Stimulated activated CD8-positive, alpha-beta memory T cell treated with anti-CD3 and anti-CD28 coated beads, Interleukin-15, amount 100 ng/mL, for 1 hour (primary cell): ENCODE measurements around the gene FRYL.
"Not testable (repeated sequence)": the region's sequence is repeated elsewhere in the genome, so short reads cannot be mapped to it uniquely, and the experiment has no call there.

Experiments used
- DNase-seq: peaks from one replicate; pipeline ENCODE4 v3.0.0-alpha.2; 2020; ENCODE audit warnings: low read depth

The FRYL gene

GRCh38 chr4:48697516-48697915 is 82.6 kb downstream of the FRYL start:
- not testable (repeated sequence) for DNase-seq

GRCh38 chr4:48694824-48695223 is 85.3 kb downstream of the FRYL start:
- DNase-seq = no peak

DNA sequence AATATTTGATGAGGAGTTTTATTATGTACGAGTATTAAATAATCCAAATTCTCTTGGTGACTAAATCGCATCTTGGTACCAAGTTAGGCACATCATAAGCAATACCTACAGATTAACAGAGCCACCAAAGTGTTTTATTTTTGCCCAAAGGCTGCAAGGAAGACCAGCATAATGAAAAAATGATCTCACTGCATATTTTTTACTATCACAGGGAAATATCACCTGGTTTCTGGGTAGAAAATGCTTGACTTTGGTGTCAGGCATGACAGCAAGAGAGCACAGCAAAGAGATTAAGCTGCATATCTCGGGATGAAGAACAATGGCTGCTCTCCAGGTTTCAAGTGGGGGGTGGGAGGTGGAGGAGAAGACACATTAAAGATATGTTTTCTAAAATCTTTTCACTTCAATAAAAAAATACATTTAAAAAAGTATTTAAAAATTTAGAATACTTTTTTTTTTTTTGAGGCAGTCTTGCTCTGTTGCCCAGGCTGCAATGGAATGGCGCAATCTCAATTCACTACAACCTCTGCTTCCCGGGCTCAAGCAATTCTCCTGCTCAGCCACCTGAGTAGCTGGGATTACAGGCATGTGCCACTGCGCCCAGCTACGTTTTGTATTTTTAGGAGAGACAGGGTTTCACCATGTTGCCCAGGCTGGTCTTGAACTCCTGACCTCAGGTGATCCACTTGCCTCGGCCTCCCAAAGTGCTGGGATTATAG is 86.1 kb downstream of the FRYL start:
- no peak for DNase-seq

DNA sequence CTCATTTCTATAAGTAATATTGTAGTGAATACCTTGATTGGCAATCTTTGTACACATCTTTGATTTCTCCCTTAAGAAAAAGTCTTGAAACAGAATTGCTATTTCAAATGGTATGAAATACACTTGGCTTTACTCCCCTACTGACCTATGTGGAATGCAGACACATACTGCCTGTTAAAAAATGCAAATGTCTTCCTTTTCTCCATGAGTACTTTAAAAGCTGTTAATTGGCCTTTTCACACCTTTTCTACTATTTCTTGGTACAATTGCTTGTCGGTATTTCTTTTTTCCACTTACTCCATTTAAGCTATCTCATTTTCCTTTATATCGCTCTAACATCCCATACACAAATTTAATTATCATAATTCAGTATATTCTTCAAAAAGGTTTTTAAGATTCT is 87.2 kb downstream of the FRYL start:
- DNase-seq = no peak

GRCh38 chr4:48692044-48692443 is 88.0 kb downstream of the FRYL start:
- DNase-seq = no peak

DNA sequence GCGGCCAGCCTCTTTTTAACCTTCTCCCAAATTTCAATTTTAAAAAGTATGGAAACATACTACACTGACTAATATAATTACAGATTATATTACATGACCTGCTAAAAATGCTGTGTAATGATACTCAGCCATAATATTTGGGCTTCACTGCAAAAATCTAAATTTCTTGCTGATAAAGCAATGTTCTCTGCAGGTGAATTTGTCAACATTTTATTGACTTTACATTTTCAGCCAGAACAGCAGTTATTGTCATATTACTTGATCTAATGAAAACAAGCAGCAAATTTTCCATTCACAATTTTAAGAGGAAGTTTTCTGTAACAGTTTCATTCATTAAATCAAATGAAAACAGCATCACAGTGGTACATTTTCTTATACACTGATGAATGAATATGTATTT is 91.1 kb downstream of the FRYL start:
- DNase-seq = no peak

DNA sequence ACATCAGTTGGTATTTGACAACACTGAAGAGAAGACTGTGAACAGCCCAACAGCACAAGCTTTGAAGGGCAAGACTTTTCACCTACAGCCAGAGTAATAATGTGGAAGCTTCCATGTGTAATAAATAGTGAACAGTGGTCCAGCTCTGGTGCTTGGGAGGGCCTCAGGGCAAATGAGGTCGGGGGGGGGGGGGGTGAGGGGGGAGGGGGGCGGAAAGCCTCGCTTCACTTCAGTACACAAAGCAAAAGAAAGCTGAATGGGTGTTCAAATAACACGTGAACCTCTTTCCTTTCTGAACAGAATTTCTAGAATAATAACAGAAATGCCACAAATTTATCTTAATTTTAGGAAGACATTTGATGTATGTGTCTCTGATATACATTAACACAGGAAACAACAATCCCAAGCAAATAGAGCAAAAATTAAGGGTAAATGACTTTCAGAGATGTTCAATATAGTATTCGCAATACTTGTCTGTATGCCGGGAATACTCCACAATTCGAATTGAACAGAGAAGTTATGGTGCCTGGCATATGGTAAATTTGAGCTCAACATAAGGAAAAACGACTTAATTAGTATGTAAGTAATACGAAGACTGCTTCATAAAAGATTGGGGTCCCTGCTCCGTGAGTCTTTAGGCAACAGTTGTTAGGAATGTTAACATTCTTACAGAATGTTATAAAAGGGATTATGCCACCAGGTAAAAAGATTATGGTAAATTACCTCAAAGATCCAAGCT is 92.6 kb downstream of the FRYL start:
- DNase-seq = no peak

GRCh38 chr4:48686369-48686768 is 93.7 kb downstream of the FRYL start:
- DNase-seq = no peak

GRCh38 chr4:48683784-48684666 is 96.1 kb downstream of the FRYL start:
- DNase-seq = no peak

- DNase-seq = not testable (repeated sequence)
These were observed 97.2 kb downstream of the FRYL start for GRCh38 chr4:48682870-48683269.

DNA sequence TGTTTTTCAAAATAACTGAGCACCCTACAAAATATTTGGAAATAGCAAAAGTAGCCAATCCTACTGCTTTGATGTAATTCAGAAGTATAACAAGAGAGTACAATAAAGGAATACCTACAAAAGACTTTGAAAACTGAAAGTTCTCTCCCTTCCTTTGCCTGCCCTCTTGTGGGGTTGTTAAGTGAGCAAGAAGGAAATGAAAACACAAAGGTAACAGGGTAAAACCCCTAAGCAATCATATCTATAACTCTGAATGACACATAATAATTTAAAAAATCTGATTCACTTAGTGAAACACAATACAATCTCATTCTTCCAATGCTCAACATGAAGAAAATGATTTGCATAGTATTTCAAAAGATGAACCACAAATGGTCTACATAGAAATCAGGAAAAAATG is 98.2 kb downstream of the FRYL start:
- DNase-seq = no peak

GRCh38 chr4:48680848-48681568 is 99.1 kb downstream of the FRYL start:
- DNase-seq = no peak

DNA sequence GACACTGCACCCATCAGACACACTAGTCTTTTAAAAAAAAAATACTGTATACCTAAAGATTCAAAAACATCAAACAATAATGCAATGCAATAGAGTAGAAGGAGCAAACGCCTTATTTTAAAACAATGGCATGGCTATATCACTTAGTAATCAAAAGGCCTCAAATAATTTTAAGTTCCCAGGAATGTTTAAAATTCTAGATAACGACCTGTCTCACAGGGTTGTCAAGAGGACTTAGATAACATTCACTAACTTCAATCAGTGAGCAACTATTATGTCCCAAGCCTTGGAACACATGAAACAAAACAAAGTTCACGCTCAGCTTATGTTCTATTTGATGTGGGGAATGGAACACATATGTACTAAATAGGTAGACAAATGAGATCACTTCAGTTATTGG is 106.5 kb downstream of the FRYL start:
- no peak for DNase-seq

DNA sequence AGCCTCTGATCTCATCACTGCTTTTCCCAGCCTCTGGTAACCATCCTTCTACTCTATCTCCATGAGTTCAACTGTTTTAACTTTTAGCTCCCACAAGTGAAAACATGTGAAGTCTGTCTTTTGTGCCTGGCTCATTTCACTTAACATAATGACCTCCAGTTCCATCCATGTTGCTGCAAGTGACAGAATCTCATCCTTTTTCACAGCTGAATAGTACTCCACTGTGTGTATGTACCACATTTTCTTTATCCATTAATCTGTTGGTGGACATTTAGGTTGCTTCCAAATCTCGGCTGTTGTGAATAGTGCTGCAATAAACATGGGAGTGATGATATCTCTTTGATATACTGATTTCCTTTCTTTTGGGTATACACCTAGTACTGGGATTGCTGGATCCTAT is 109.5 kb downstream of the FRYL start:
- no peak for DNase-seq

- no peak for DNase-seq
These were observed 111.0 kb downstream of the FRYL start for GRCh38 chr4:48669086-48669485.

DNA sequence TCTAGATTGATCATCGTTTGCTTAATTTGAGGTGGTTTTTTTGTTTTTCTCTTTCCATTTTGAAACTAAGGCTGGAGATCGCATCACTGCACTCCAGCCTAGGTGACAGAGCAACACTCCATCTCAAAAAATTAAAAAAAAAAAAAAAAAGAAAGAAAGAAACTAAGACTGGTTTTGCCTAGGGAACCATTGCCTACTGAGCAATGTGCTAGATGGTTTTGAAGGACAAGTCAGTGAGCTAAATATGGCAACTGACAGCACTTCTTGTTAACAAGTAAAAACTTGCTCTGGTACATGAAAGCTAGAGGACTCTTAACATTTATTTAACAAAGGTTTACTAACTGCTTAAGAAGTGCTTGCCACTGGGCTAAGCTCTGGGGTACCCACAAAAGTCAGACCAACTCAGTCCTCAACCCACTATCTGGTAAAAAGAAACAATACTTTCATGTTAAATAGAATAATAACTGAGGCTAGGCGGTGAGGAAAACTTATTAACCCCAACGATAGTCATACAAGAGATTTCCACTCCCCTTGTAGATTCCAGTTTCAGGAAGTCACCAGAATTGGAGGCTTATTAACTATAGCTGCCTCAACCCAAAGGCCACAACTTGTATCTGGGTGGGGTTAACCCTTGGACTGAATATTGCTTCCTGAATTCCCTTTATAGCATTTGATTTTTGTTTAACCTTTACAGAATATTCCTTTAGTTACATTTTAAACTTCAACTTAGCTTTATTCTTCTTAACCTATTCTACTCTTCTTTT is 111.6 kb downstream of the FRYL start:
- no peak for DNase-seq

DNA sequence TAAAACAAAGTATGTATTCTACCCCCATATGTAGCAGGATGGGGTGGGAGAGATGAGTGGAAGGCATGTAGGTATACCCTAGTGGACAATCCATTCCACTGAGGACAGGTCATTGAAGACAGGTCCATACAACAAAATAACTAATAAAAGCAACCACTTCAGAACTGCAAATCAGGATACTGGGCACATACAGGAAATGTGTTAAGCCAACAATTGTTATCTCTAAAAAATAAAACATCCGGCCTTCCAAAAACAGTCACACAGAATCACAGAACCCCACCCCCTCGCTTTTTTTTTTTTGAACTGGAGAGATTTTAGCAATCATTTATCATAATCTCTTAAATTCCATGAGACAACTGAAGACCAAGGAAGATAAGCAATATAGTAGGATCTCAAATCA is 112.9 kb downstream of the FRYL start:
- DNase-seq = no peak

GRCh38 chr4:48665555-48666186 is 114.4 kb downstream of the FRYL start:
- no peak for DNase-seq

DNA sequence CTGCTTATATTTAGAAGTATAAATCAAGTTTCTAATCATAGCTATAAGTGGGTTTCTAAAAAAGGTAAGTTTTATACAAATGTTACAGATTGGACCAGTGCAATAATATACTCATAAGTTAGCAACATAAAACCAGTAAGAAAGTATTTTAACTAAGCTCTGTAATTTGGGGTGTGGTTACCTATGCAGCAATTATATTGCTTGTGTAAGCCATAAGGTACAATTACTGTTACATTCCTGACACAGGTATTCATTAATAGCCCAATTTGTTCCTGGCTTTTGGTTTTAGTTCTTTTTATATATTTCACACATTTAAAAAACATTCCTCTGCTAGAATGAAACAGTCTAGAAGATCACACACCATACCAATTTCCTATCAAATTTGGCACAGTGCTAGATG is 115.1 kb downstream of the FRYL start:
- no peak for DNase-seq

GRCh38 chr4:48661391-48661790 is 118.7 kb downstream of the FRYL start:
- DNase-seq = no peak

DNA sequence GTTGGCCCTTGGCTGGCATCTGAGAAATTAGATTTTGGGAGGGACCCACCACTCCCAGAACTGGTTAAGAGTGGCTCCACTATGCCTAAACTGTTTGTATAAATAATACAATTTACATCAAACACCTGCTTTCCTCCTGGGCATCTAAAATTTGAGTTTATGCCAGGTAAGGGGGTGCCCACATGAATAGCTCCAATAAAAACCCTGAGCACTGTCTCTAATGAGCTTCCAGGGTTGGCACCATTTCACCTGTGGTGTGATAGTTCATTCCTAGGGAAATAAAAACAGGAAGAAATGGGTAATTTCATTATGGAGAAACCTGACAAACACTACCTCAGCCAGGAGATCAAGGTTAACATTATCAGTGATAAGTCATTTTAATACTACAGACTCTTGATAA is 119.7 kb downstream of the FRYL start:
- no peak for DNase-seq
